Measurements from ENCODE around the gene ANAPC5.

DNA sequence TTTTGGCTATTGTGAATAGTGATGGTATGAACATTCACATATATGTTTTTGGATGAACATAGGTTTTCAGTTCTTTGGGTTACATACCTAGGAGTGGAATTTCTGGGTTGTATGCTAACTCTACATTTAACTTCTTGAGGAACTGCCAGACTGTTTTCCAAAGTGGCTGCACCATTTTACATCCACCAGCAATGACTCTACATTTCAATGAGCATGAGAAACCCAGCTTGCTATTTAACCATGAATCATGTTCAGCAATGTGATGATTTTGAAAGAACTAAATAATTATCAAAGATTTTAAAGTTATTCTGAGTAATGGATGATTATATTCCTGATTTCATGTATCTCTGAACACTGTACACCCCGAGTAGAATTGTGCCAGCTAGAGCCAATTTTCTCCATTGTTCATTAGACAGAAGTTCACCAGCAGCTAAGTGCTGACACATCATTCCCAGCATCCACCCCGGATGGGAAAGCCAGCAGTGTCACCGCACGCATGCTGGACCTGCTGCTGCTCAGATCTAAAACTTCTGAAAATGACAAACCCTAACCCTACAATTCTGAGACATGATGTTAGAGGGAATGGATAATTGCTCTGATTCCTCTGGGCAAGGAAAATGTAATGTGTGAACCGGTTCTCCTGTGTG, 13.3 kb upstream of the ANAPC5 start:
- TF ChIP-seq, protein P1, sequence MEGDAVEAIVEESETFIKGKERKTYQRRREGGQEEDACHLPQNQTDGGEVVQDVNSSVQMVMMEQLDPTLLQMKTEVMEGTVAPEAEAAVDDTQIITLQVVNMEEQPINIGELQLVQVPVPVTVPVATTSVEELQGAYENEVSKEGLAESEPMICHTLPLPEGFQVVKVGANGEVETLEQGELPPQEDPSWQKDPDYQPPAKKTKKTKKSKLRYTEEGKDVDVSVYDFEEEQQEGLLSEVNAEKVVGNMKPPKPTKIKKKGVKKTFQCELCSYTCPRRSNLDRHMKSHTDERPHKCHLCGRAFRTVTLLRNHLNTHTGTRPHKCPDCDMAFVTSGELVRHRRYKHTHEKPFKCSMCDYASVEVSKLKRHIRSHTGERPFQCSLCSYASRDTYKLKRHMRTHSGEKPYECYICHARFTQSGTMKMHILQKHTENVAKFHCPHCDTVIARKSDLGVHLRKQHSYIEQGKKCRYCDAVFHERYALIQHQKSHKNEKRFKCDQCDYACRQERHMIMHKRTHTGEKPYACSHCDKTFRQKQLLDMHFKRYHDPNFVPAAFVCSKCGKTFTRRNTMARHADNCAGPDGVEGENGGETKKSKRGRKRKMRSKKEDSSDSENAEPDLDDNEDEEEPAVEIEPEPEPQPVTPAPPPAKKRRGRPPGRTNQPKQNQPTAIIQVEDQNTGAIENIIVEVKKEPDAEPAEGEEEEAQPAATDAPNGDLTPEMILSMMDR (IDR thresholded peaks at IDR 0.05), result no peak
- TF ChIP-seq ZBTB21 (CRISPR knock-in tag; IDR thresholded peaks at IDR 0.05; ENCODE audit: borderline replicate concordance) (no peak), ZNF416 (CRISPR knock-in tag; IDR thresholded peaks at IDR 0.05) (no peak), JUN (CRISPR knock-in tag; IDR thresholded peaks at IDR 0.05) (no peak), TCF7 (CRISPR knock-in tag; IDR thresholded peaks at IDR 0.05; ENCODE audit: low read depth) (no peak), SOX15 (CRISPR knock-in tag; IDR thresholded peaks at IDR 0.05) (no peak), ZNF121 (CRISPR knock-in tag; IDR thresholded peaks at IDR 0.05) (no peak), CREM (CRISPR knock-in tag; IDR thresholded peaks at IDR 0.05) (no peak), NR2C2 (CRISPR knock-in tag; IDR thresholded peaks at IDR 0.05) (no peak), SP1 (CRISPR knock-in tag; conservative IDR thresholded peaks at IDR 0.05) (no peak), ZNF263 (CRISPR knock-in tag; IDR thresholded peaks at IDR 0.05; ENCODE audit: low read depth) (no peak)
- TF ChIP-seq, protein P2, sequence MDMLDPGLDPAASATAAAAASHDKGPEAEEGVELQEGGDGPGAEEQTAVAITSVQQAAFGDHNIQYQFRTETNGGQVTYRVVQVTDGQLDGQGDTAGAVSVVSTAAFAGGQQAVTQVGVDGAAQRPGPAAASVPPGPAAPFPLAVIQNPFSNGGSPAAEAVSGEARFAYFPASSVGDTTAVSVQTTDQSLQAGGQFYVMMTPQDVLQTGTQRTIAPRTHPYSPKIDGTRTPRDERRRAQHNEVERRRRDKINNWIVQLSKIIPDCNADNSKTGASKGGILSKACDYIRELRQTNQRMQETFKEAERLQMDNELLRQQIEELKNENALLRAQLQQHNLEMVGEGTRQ (CRISPR knock-in tag; IDR thresholded peaks at IDR 0.05), result no peak
- TF ChIP-seq, protein P3, sequence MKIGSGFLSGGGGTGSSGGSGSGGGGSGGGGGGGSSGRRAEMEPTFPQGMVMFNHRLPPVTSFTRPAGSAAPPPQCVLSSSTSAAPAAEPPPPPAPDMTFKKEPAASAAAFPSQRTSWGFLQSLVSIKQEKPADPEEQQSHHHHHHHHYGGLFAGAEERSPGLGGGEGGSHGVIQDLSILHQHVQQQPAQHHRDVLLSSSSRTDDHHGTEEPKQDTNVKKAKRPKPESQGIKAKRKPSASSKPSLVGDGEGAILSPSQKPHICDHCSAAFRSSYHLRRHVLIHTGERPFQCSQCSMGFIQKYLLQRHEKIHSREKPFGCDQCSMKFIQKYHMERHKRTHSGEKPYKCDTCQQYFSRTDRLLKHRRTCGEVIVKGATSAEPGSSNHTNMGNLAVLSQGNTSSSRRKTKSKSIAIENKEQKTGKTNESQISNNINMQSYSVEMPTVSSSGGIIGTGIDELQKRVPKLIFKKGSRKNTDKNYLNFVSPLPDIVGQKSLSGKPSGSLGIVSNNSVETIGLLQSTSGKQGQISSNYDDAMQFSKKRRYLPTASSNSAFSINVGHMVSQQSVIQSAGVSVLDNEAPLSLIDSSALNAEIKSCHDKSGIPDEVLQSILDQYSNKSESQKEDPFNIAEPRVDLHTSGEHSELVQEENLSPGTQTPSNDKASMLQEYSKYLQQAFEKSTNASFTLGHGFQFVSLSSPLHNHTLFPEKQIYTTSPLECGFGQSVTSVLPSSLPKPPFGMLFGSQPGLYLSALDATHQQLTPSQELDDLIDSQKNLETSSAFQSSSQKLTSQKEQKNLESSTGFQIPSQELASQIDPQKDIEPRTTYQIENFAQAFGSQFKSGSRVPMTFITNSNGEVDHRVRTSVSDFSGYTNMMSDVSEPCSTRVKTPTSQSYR (CRISPR knock-in tag; IDR thresholded peaks at IDR 0.05), result no peak
- TF ChIP-seq, protein P4, sequence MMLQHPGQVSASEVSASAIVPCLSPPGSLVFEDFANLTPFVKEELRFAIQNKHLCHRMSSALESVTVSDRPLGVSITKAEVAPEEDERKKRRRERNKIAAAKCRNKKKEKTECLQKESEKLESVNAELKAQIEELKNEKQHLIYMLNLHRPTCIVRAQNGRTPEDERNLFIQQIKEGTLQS (CRISPR knock-in tag; conservative IDR thresholded peaks at IDR 0.05), result no peak
